ENCODE data around the gene ATP6V1A. TPM values are rescaled to one million over a fixed set of nuclear protein-coding genes. Genes with fewer than 3 reads are reported as not detected.
A peak's percentile ranks its signal among the peaks of the same experiment; 100 is the strongest.

ATP6V1A gene
- total and polyA plus RNA-seq, 2 of the 13 experiments (the other 11 are each of a cell fraction or from before 2014, with no cell fraction given), result 23.4 to 95.1 TPM

DNA sequence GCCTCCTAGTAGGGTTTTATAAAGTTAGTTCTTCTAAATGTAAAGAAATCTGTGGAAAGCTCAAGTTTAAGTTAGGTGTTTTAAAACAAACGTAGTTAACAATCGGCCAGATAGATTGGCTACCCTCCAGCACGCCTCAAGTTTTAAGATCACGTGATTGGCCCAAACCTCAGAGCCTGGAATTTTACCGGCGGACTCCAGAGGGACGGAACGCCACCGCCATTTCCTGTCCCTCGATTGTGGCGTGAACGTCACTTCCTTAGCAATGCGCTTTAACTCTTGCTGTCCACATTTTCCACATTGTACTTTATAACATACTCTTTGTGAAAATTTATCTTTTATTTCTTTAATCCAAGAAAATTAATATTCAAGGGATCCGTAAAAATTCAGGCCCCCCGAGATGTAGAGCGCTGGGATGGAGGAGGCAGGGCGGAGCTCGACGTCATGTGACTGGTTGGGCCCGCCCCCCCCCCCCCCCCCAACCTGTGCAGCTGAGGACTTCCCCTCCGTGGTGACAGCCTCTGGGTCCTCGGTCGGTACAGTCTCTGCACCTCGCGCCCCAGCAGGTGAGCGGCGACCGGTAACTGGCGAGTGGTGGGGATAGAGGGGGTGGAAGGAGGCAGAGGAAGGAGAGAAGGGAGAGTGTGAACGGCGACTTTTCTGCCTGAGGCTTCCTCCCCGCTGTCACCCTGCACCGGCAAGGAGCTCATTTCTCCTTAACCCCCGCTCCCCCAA lies at the start of gene ATP6V1A (continued):
- no peak for TF ChIP-seq BCL3 (CRISPR knock-in tag; IDR thresholded peaks at IDR 0.05)
- peak; percentile 8; the same call in 1 of the 2 replicates for TF ChIP-seq TOE1 (CRISPR knock-in tag; IDR thresholded peaks at IDR 0.05)
- TF ChIP-seq, protein P1, sequence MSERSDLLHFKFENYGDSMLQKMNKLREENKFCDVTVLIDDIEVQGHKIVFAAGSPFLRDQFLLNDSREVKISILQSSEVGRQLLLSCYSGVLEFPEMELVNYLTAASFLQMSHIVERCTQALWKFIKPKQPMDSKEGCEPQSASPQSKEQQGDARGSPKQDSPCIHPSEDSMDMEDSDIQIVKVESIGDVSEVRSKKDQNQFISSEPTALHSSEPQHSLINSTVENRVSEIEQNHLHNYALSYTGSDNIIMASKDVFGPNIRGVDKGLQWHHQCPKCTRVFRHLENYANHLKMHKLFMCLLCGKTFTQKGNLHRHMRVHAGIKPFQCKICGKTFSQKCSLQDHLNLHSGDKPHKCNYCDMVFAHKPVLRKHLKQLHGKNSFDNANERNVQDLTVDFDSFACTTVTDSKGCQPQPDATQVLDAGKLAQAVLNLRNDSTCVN (CRISPR knock-in tag; IDR thresholded peaks at IDR 0.05; ENCODE audit: borderline replicate concordance), result no peak
- TF ChIP-seq DMAP1 (CRISPR knock-in tag; IDR thresholded peaks at IDR 0.05), result peak; percentile 38; the same call in 1 of the 2 replicates
- peak; percentile 14; the same call in 1 of the 2 replicates for TF ChIP-seq PHF20 (CRISPR knock-in tag; IDR thresholded peaks at IDR 0.05)
- TF ChIP-seq, protein P2, sequence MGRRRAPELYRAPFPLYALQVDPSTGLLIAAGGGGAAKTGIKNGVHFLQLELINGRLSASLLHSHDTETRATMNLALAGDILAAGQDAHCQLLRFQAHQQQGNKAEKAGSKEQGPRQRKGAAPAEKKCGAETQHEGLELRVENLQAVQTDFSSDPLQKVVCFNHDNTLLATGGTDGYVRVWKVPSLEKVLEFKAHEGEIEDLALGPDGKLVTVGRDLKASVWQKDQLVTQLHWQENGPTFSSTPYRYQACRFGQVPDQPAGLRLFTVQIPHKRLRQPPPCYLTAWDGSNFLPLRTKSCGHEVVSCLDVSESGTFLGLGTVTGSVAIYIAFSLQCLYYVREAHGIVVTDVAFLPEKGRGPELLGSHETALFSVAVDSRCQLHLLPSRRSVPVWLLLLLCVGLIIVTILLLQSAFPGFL (CRISPR knock-in tag; IDR thresholded peaks at IDR 0.05), result no peak
- peak; percentile 67; the same call in 1 of the 2 replicates for TF ChIP-seq UBTF (CRISPR knock-in tag; IDR thresholded peaks at IDR 0.05)
- peak; percentile 89 for TF ChIP-seq GATAD1 (CRISPR knock-in tag; IDR thresholded peaks at IDR 0.05)
- TF ChIP-seq, protein P3, sequence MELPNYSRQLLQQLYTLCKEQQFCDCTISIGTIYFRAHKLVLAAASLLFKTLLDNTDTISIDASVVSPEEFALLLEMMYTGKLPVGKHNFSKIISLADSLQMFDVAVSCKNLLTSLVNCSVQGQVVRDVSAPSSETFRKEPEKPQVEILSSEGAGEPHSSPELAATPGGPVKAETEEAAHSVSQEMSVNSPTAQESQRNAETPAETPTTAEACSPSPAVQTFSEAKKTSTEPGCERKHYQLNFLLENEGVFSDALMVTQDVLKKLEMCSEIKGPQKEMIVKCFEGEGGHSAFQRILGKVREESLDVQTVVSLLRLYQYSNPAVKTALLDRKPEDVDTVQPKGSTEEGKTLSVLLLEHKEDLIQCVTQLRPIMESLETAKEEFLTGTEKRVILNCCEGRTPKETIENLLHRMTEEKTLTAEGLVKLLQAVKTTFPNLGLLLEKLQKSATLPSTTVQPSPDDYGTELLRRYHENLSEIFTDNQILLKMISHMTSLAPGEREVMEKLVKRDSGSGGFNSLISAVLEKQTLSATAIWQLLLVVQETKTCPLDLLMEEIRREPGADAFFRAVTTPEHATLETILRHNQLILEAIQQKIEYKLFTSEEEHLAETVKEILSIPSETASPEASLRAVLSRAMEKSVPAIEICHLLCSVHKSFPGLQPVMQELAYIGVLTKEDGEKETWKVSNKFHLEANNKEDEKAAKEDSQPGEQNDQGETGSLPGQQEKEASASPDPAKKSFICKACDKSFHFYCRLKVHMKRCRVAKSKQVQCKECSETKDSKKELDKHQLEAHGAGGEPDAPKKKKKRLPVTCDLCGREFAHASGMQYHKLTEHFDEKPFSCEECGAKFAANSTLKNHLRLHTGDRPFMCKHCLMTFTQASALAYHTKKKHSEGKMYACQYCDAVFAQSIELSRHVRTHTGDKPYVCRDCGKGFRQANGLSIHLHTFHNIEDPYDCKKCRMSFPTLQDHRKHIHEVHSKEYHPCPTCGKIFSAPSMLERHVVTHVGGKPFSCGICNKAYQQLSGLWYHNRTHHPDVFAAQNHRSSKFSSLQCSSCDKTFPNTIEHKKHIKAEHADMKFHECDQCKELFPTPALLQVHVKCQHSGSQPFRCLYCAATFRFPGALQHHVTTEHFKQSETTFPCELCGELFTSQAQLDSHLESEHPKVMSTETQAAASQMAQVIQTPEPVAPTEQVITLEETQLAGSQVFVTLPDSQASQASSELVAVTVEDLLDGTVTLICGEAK (IDR thresholded peaks at IDR 0.05), result peak; percentile 76
- TF ChIP-seq, protein P3 (CRISPR knock-in tag; IDR thresholded peaks at IDR 0.05), result no peak
